Muscle of leg (tissue), 11 donors: ENCODE results near the gene CAPNS1. TPM values are rescaled to one million over a fixed set of nuclear protein-coding genes. Genes with fewer than 3 reads are reported as not detected.

ENCODE experiments used
- DNase-seq: peaks from one replicate; pipeline ENCODE4 v3.0.0; 2013
- H3K27ac ChIP-seq: one replicate; pipeline ENCODE4 v1.5.1; 2013; ENCODE audit warnings: mild to moderate bottlenecking, low read length, control low read depth
- H3K27me3 ChIP-seq: one replicate; pipeline ENCODE4 v1.6.1; 2013; ENCODE audit warnings: low read length; ENCODE audit not compliant: control insufficient read depth, insufficient read depth
- H3K36me3 ChIP-seq: one replicate; pipeline ENCODE4 v1.6.1; 2013; ENCODE audit warnings: low read length; ENCODE audit not compliant: control insufficient read depth, insufficient read depth
- H3K4me1 ChIP-seq: one replicate; pipeline ENCODE4 v1.6.1; 2013; ENCODE audit warnings: low read length; ENCODE audit not compliant: control insufficient read depth, insufficient read depth
- H3K4me3 ChIP-seq: one replicate; pipeline ENCODE4 v1.5.1; 2013; ENCODE audit warnings: low read length, control low read depth
- H3K9me3 ChIP-seq: replicated peaks from 2 replicates; pipeline ENCODE4 v1.6.1; 2013; ENCODE audit warnings: low read depth, low read length; ENCODE audit not compliant: control insufficient read depth
- WGBS: methylation state at CpG from one replicate; pipeline ENCODE4 v1.1.5; 2013; ENCODE audit warnings: missing lambda C conversion rate; ENCODE audit not compliant: insufficient coverage; 5-methylcytosine and 5-hydroxymethylcytosine counted together
- polyA plus RNA-seq, 8 donors: library from polyadenylated mRNA; unstranded; fragments of 120-200 nt; gene quantifications; one replicate each; pipeline versions ENCODE4 v1.2.1 to v1.2.3, GENCODE V29; 2013; ENCODE audit warnings: inconsistent platforms in 1 of 8, low replicate concordance in 1 of 8; ENCODE audit not compliant: insufficient read length in 8 of 8, insufficient read depth in 1 of 8
- total RNA-seq: library from RNA; stranded (reverse); fragments of 120-200 nt; gene quantifications from one replicate; pipeline ENCODE4 v1.2.4, GENCODE V29; 2013

The CAPNS1 gene
- total and polyA plus RNA-seq, 9 donors, result 342 to 602 (median 551) TPM

DNA sequence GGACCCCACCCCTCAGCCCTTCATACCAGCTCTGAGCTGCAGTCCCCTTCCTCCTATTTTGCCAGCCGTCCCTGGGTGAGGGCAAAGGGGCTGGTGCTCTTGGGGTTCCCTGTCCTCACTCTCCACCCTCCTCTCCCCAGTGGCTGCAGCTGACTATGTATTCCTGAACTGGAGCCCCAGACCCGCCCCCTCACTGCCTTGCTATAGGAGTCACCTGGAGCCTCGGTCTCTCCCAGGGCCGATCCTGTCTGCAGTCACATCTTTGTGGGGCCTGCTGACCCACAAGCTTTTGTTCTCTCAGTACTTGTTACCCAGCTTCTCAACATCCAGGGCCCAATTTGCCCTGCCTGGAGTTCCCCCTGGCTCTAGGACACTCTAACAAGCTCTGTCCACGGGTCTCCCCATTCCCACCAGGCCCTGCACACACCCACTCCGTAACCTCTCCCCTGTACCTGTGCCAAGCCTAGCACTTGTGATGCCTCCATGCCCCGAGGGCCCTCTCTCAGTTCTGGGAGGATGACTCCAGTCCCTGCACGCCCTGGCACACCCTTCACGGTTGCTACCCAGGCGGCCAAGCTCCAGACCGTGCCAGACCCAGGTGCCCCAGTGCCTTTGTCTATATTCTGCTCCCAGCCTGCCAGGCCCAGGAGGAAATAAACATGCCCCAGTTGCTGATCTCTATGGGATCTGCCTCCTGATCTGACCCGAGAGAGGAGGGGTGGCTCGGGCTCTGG lies 10.0 kb downstream of the CAPNS1 start:
- H3K9me3 ChIP-seq, result no peaks in the 10 kb centered on the region
- no peak overlapping the region for H3K27ac ChIP-seq
- peaks cover 56% of the 10 kb centered on the region for H3K36me3 ChIP-seq
- no peak overlapping the region for H3K4me3 ChIP-seq
- no peaks in the 10 kb centered on the region for H3K27me3 ChIP-seq
- peaks cover 27% of the 10 kb centered on the region for H3K4me1 ChIP-seq
- DNase-seq, result no peak
- 67% methylated on average over 13 of the region's 13 CpGs for WGBS

DNA sequence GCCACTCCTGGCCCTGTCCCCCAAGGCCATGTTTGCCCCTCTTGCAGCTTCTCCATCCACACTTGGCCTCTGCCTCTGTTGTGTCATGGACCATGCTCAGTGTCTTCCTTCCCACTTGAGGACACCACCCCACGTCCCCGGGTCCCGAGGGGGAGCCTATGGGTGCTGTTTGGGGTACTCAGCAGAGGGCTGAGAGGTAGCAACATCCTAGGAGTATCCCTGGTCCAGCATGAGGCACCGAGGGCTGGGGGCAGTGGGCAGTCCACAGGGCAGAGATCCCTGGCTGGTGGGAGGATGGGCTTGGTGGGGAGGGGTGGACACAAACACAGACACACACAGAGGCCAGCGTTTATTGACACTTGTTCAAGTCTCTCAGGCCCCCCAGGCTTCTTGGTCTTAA lies 10.7 kb downstream of the CAPNS1 start:
- H3K4me3 ChIP-seq, result peak overlapping the region; percentile 89
- no peaks in the 10 kb centered on the region for H3K9me3 ChIP-seq
- no peaks in the 10 kb centered on the region for H3K27me3 ChIP-seq
- WGBS, result 68% methylated on average over 4 of the region's 5 CpGs
- no peak for DNase-seq
- H3K36me3 ChIP-seq, result peaks cover 50% of the 10 kb centered on the region
- H3K4me1 ChIP-seq, result peaks cover 27% of the 10 kb centered on the region
- peak overlapping the region; percentile 100 for H3K27ac ChIP-seq

DNA sequence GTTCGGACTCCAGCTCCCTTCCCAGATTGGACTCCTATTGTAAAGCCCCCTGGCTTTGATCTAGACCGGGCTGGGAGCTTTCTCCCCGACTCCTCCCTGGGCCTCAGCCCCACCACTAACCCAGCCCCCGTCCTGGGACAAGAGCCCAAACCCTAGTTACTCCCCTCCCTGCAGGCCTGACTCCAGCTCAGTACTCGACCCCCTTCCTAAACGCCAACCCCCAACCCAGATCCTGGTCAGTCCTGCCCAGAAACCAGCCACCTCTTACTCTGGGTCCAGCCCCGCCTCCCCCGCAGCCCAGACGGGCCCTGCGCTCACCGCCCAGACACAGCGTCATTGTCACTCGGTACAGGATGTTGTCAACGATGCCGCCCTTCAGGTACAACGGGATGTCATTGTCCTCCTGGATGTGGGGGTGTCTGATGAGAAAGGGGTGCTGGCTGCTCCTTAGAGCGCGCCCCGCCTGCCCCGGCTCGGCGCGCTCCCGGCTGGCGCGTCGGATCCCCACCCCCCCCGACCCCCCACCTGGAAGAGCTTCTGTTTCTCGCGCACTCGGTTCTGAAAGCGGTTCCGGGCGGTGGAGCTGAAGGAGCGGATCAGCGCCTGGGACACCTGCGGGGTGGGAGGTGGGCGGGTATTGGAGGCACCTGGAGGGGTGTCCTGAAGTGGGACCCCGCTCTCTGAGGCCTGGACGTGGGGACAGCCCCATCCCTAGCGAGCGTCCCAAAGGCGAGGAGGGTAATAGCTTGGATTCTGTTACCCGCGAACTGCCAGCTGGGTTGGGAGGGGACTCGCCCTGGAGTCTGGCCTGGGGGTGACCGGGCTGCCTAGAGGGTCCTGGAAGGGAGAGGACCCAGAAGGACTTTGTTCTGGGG lies 11.5 kb downstream of the CAPNS1 start:
- H3K9me3 ChIP-seq, result no peaks in the 10 kb centered on the region
- peaks cover 27% of the 10 kb centered on the region for H3K4me1 ChIP-seq
- peak overlapping the region; percentile 89 for H3K4me3 ChIP-seq
- peak; percentile 84 for DNase-seq
- no peaks in the 10 kb centered on the region for H3K27me3 ChIP-seq
- peak overlapping the region; percentile 100 for H3K27ac ChIP-seq
- 4% methylated on average over 20 of the region's 47 CpGs for WGBS
- peaks cover 42% of the 10 kb centered on the region for H3K36me3 ChIP-seq

DNA sequence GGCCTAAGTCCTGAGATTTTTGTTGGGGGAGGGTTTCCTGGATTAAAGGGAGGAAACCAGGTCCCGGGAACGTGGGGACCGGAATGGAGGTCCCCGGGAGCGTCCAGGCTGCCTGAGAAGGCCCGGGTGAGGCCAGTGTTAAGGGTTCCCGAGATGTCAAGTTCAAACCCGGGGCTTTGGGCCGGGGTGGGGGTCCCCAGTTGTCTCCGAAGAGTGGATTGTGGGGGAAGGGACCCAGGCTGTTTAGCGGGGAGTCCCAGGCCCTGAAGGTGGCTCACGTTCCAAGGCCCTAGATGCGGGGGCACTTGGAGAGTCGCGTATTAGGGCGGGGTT lies 12.1 kb downstream of the CAPNS1 start:
- peak overlapping the region; percentile 89 for H3K4me3 ChIP-seq
- DNase-seq, result no peak
- no peaks in the 10 kb centered on the region for H3K9me3 ChIP-seq
- peaks cover 36% of the 10 kb centered on the region for H3K36me3 ChIP-seq
- peak overlapping the region; percentile 100 for H3K27ac ChIP-seq
- 14% methylated on average over 11 of the region's 16 CpGs for WGBS
- no peaks in the 10 kb centered on the region for H3K27me3 ChIP-seq
- peaks cover 27% of the 10 kb centered on the region for H3K4me1 ChIP-seq

DNA sequence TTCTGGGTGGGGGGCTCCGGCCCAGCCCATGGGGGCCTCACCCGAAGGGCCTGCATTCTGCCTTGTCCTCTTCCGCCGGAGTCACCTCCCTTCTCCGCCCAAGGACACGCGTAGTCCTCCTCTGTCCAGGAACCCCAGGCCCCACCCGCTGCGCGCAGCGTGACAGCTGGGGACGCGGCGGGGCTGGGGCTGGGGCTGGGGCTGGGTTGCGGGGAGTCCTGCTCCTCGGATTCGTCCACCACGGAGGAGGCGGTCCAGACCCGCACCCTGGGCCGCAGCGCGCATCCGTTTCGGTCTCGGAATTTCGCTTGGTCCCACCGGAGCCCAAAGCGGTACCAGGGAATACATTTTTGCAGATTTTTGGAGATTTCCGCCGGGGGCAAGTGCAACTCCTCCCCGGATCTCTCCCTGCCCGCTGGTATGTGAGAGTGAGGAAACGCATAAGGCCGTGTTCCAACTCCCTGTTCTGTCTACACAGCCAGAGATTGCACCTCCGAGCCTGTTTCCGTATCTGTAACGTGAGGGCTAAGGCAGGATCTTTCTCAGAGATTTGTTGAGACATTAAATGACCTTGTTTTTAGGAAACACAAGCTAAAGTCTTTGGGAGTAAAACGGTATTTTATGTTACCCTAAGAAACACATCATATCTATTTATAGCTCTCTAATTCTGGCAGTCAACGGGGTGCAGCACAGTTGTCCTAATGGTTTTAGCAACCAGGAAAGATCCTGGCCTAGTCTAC lies 12.7 kb downstream of the CAPNS1 start, which contains the start of gene COX7A1:
Gene COX7A1, minus strand, starts transcription at position 96 of the 740 bp plus-strand sequence. Its CDS starts 40 bp downstream, at position 56.
- no peaks in the 10 kb centered on the region for H3K9me3 ChIP-seq
- H3K27me3 ChIP-seq, result no peaks in the 10 kb centered on the region
- peaks cover 27% of the 10 kb centered on the region for H3K4me1 ChIP-seq
- H3K36me3 ChIP-seq, result peaks cover 33% of the 10 kb centered on the region
- WGBS, result under 1% methylated on average over 22 of the region's 40 CpGs
- peak; percentile 92 for DNase-seq
- peak within 1 kb of the TSS; percentile 100 for H3K27ac ChIP-seq
- peak within 1 kb of the TSS; percentile 89 for H3K4me3 ChIP-seq

DNA sequence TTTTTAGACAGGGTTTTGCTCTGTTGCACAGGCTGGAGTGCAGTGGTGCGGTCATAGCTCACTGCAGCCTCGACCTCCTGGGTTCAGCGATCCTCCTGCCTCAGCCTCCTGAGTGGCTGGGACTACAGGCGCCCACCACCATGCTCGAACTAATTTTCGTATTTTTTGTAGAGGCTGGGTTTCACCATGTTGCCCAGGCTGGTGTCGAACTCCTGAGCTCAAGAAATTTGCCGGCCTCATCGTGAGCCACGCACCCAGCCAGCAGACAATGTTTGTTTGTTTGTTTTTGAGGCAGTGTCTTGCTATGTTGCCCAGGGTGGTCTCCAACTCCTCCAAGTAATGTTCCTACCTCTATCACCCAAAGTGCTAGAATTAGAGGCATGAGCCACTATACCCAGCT lies 13.3 kb downstream of the CAPNS1 start:
- no peaks in the 10 kb centered on the region for H3K27me3 ChIP-seq
- no peak for DNase-seq

DNA sequence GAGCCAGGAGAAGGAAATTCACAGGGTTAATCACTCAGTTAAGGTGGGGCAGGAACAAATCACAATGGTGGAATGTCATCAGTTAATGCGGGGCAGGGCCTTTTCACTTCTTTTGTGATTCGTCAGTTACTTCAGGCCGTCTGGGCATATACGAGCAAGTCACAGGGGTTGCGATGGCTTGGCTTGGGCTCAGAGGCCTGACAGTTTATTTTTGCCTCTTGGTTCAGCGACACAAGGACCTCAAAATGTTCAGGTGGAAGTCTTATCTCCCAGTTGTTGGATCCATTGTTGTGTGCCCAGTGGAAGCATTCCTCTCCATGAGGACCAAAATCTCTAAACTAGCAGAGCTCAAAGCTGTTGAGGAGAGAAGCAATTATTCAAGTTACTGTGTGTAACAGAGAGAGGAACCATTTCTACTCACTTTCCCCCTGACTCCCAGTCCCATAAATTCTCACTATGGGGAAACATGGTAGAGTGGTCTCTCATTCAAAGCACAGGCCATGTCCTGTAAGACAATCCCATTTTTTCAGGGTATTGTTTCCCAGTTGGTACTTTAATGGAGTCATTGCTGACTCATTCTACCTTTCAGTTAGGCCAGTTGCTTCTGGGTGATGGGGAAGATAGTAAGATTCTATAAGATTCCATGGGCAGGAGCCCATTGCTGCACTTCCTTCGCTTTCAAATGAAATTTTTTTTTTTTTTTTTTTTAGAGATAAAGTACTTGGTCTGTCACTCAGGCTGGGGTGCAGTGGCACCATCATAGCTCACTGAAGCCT lies 21.1 kb downstream of the CAPNS1 start:
- no peak for DNase-seq
- Histone ChIP-seq H3K36me3 (peaks cover 8% of the 10 kb centered on the region), H3K27me3 (no peaks in the 10 kb centered on the region), H3K4me1 (no peaks in the 10 kb centered on the region), H3K4me3 (no peak overlapping the region), H3K27ac (no peak overlapping the region), H3K9me3 (no peaks in the 10 kb centered on the region)
- 69% methylated on average over 6 of the region's 7 CpGs for WGBS

More for the DNA sequence above, 13.3 kb downstream of the CAPNS1 start:
- Histone ChIP-seq H3K9me3 (no peaks in the 10 kb centered on the region), H3K4me1 (peaks cover 27% of the 10 kb centered on the region), H3K27ac (peak overlapping the region; percentile 100), H3K36me3 (peaks cover 27% of the 10 kb centered on the region), H3K4me3 (peak overlapping the region; percentile 89)
- 83% methylated on average over 6 of the region's 10 CpGs for WGBS

DNA sequence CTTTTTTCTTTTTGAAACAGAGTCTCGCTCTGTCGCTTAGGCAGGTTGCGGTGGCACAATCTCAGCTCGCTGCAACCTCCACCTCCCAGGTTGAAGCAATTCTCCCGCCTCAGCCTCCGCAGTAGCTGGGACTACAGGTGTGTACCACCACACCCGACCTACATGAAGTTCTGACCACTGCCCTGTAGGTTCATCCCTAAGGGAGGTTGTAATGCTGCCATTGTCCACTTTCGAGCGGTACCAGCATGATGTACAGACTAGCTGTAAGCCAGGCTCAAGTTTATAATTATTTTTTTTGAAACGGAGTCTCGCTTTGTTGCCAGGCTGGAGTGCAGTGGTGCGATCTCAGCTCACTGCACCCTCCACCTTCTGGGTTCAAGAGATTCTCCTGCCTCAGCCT lies 23.9 kb downstream of the CAPNS1 start:
- no peaks in the 10 kb centered on the region for H3K27me3 ChIP-seq
- peaks cover under 1% of the 10 kb centered on the region for H3K4me1 ChIP-seq
- no peak for DNase-seq
- H3K9me3 ChIP-seq, result no peaks in the 10 kb centered on the region
- no peak overlapping the region for H3K27ac ChIP-seq
- no peak overlapping the region for H3K4me3 ChIP-seq
- H3K36me3 ChIP-seq, result peaks cover 8% of the 10 kb centered on the region
- WGBS, result 99% methylated on average over 12 of the region's 12 CpGs

- no peaks in the 10 kb centered on the region for H3K36me3 ChIP-seq
- H3K27me3 ChIP-seq, result no peaks in the 10 kb centered on the region
- H3K9me3 ChIP-seq, result no peaks in the 10 kb centered on the region
- H3K4me1 ChIP-seq, result peaks cover 15% of the 10 kb centered on the region
- peak; percentile 46 for DNase-seq
- WGBS, result 52% methylated on average over 7 of the region's 9 CpGs
- peak overlapping the region; percentile 74 for H3K27ac ChIP-seq
- no peak overlapping the region for H3K4me3 ChIP-seq
Observed at GRCh38 chr19:36169084-36169760, 29.4 kb downstream of the CAPNS1 start.
